ENCODE results near the gene FLNB.

DNA sequence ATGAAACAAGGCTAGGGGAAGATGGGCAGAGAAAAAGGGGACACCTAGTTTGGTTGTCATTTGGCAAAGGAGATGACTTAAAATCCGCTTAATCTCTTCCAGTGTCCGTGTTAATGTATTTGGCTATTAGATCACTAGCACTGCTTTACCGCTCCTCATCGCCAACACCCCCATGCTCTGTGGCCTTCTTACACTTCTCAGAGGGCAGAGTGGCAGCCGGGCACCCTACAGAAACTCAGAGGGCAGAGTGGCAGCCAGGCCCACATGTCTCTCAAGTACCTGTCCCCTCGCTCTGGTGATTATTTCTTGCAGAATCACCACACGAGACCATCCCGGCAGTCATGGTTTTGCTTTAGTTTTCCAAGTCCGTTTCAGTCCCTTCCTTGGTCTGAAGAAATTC is 162.9 kb downstream of the FLNB start:
- TF ChIP-seq, protein P1, sequence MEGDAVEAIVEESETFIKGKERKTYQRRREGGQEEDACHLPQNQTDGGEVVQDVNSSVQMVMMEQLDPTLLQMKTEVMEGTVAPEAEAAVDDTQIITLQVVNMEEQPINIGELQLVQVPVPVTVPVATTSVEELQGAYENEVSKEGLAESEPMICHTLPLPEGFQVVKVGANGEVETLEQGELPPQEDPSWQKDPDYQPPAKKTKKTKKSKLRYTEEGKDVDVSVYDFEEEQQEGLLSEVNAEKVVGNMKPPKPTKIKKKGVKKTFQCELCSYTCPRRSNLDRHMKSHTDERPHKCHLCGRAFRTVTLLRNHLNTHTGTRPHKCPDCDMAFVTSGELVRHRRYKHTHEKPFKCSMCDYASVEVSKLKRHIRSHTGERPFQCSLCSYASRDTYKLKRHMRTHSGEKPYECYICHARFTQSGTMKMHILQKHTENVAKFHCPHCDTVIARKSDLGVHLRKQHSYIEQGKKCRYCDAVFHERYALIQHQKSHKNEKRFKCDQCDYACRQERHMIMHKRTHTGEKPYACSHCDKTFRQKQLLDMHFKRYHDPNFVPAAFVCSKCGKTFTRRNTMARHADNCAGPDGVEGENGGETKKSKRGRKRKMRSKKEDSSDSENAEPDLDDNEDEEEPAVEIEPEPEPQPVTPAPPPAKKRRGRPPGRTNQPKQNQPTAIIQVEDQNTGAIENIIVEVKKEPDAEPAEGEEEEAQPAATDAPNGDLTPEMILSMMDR (IDR thresholded peaks at IDR 0.05): no peak
- TF ChIP-seq NFE2L1 (CRISPR knock-in tag; IDR thresholded peaks at IDR 0.05): no peak
- TF ChIP-seq, protein P2, sequence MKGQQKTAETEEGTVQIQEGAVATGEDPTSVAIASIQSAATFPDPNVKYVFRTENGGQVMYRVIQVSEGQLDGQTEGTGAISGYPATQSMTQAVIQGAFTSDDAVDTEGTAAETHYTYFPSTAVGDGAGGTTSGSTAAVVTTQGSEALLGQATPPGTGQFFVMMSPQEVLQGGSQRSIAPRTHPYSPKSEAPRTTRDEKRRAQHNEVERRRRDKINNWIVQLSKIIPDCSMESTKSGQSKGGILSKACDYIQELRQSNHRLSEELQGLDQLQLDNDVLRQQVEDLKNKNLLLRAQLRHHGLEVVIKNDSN (CRISPR knock-in tag; IDR thresholded peaks at IDR 0.05): no peak
- no peak for TF ChIP-seq MYBL2 (CRISPR knock-in tag; IDR thresholded peaks at IDR 0.05)
- TF ChIP-seq, protein P3, sequence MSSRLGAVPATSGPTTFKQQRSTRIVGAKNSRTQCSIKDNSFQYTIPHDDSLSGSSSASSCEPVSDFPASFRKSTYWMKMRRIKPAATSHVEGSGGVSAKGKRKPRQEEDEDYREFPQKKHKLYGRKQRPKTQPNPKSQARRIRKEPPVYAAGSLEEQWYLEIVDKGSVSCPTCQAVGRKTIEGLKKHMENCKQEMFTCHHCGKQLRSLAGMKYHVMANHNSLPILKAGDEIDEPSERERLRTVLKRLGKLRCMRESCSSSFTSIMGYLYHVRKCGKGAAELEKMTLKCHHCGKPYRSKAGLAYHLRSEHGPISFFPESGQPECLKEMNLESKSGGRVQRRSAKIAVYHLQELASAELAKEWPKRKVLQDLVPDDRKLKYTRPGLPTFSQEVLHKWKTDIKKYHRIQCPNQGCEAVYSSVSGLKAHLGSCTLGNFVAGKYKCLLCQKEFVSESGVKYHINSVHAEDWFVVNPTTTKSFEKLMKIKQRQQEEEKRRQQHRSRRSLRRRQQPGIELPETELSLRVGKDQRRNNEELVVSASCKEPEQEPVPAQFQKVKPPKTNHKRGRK (CRISPR knock-in tag; IDR thresholded peaks at IDR 0.05; ENCODE audit: borderline replicate concordance): no peak
- TF ChIP-seq, protein P4, sequence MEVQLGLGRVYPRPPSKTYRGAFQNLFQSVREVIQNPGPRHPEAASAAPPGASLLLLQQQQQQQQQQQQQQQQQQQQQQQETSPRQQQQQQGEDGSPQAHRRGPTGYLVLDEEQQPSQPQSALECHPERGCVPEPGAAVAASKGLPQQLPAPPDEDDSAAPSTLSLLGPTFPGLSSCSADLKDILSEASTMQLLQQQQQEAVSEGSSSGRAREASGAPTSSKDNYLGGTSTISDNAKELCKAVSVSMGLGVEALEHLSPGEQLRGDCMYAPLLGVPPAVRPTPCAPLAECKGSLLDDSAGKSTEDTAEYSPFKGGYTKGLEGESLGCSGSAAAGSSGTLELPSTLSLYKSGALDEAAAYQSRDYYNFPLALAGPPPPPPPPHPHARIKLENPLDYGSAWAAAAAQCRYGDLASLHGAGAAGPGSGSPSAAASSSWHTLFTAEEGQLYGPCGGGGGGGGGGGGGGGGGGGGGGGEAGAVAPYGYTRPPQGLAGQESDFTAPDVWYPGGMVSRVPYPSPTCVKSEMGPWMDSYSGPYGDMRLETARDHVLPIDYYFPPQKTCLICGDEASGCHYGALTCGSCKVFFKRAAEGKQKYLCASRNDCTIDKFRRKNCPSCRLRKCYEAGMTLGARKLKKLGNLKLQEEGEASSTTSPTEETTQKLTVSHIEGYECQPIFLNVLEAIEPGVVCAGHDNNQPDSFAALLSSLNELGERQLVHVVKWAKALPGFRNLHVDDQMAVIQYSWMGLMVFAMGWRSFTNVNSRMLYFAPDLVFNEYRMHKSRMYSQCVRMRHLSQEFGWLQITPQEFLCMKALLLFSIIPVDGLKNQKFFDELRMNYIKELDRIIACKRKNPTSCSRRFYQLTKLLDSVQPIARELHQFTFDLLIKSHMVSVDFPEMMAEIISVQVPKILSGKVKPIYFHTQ (CRISPR knock-in tag; IDR thresholded peaks at IDR 0.05): no peak
- TF ChIP-seq PRDM15 (CRISPR knock-in tag; IDR thresholded peaks at IDR 0.05): no peak
- TF ChIP-seq ETV6 (CRISPR knock-in tag; IDR thresholded peaks at IDR 0.05): no peak
